ENCODE results near the gene PLCL2.

The PLCL2 gene

DNA sequence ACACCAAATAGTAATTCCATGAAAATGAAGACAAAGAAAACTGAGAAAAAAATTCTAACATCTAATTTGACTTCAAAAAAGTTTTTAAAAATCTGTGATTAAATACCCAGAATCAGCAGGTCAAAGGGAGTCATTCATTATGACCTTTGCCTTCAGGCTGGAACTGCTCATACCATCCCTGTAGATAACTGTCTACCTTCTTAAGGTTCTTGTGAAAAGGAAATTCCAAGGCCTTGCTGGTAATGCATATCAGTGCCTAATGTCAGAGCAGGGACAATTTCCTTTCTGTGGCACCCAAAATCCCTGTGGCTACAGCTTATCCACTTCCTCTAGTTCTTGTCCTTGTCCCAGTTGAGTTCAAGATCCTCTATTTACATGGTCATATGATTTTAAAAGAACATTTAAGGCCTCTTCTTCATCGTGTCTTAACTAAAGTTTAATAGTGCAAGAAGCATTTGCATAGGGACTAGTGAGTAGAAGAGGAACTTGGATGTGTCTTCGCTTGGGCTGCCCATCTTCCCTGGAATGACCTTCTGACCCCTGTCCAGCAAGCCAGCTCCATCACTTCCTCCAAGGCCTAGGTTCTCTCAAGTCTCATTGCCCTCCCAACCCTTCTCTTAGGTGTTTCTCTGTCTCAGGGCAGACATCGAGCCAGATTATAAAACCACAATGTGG is 8.7 kb upstream of the PLCL2 start:
- TF ChIP-seq, protein P1, sequence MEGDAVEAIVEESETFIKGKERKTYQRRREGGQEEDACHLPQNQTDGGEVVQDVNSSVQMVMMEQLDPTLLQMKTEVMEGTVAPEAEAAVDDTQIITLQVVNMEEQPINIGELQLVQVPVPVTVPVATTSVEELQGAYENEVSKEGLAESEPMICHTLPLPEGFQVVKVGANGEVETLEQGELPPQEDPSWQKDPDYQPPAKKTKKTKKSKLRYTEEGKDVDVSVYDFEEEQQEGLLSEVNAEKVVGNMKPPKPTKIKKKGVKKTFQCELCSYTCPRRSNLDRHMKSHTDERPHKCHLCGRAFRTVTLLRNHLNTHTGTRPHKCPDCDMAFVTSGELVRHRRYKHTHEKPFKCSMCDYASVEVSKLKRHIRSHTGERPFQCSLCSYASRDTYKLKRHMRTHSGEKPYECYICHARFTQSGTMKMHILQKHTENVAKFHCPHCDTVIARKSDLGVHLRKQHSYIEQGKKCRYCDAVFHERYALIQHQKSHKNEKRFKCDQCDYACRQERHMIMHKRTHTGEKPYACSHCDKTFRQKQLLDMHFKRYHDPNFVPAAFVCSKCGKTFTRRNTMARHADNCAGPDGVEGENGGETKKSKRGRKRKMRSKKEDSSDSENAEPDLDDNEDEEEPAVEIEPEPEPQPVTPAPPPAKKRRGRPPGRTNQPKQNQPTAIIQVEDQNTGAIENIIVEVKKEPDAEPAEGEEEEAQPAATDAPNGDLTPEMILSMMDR (IDR thresholded peaks at IDR 0.05), result no peak
- Histone ChIP-seq H3K27ac (no peak overlapping the region), H3K4me3 (no peak overlapping the region)
- DNase-seq (ENCODE audit: low spot score), result no peak

DNA sequence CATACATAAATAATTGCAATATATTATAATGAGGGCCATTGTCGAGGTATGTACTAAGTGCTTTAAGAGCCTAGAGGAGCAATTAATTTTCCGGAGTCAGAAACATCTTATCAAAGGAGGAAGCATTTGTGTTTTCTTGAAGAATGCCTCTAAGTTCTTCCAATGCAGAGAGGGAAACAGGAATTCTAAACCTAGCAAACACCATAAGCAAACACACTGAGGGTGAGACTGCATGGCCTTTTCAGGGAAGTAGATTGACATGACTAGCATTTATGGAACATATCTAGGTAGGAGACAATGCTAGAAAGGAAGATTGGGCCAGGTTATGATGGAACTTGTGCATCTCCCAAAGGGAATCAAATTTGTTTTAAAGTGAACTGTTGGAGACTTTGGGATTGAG is 7.2 kb upstream of the PLCL2 start:
- no peak overlapping the region for H3K4me3 ChIP-seq
- no peak overlapping the region for H3K27ac ChIP-seq
- TF ChIP-seq, protein P1 (IDR thresholded peaks at IDR 0.05), result no peak
- no peak for DNase-seq (ENCODE audit: low spot score)

DNA sequence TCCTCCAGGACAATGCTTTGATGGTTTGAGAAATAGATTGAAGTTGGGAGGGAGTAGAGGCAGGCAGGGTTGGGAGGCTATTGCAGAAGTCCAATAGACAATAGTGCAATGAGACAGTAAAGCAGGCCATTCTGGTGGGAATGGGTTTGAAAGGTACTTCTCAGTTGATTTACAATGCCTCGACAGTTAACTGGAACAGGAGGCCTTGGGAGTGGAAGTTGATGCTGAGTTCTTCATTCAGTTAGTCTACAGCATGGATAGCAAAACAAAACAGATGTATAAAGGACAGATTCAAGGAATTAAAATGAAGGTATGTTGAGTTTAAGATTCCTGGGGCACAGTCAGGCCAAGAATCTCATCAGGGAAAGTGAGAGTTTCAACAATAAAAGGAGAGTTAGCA is 6.8 kb upstream of the PLCL2 start:
- no peak overlapping the region for H3K4me3 ChIP-seq
- DNase-seq (ENCODE audit: low spot score), result no peak
- TF ChIP-seq, protein P1 (IDR thresholded peaks at IDR 0.05), result no peak
- H3K27ac ChIP-seq, result no peak overlapping the region

DNA sequence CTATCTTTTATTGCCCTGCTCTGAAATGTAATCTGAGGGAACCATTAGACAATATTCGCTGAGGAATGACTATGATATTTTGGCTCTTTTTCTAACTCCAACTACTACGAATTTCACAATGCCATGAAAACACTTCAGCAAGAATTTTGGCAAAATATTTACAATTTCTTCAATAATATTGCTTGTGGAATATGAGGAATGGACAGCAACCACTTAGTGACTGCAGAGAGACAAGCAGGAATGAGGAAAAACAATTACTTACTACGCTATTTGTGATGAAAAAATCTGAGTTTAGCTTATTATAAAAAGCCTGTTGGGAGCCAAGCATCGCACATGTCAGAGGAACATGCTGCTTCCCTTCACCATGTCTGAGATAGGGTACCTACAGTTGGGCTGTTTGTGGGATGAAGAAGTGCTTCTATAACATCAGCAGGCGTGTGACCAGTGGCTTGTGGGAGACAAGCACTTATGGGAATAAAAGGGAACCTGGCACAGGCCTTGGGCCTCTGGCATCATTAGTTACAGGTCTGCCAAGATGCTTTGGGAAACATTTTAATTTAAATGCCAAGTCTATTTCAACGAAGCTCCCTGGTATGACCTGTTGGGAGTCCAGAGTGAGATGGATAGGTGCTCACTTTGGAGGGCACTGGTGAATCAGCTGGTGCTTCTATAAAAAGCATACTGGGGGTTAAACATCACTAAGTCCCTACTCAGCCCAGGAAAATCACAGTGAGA is 2.7 kb upstream of the PLCL2 start:
- peak overlapping the region; percentile 47 to 64 for H3K27ac ChIP-seq
- TF ChIP-seq, protein P1 (IDR thresholded peaks at IDR 0.05), result no peak
- no peak for DNase-seq (ENCODE audit: low spot score)

DNA sequence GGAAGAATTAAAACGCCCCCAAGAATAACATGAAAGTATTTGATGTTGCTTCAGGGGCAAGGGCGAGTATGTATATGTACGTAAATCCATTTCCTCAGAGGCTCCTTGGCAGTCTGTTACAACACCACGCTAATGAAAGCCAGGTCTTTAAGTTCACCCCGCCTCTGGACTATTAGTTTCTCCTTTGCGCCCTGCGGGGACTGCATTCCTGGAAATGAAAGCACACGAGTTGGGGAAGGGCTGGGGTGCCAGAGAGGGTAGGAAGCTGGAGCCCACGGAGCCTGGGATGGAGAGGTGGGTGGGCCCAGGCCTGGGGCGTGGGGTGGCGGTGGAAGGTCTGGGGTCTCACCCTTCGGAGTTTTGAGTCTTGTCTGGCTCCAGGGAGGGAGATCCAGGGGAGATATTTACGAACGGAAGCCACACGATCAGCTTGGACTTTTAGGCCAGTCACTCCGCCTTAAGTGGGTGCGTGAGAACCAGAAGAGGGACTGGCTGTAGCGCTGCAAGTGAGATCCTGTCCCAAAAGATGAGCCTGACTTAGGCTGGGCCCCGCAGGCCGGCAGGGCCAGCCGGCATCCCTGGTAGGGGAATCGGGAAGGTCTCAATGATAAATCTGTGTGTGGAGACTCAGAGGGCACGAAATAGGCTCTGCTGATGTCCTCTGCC is 1.6 kb upstream of the PLCL2 start:
- peak overlapping the region; percentile 93 for H3K4me3 ChIP-seq
- TF ChIP-seq, protein P1 (IDR thresholded peaks at IDR 0.05), result no peak
- DNase-seq (ENCODE audit: low spot score), result no peak
- peak overlapping the region; percentile 72 to 88 for H3K27ac ChIP-seq

More for the DNA sequence above, 2.7 kb upstream of the PLCL2 start:
- H3K4me3 ChIP-seq, result no peak overlapping the region

DNA sequence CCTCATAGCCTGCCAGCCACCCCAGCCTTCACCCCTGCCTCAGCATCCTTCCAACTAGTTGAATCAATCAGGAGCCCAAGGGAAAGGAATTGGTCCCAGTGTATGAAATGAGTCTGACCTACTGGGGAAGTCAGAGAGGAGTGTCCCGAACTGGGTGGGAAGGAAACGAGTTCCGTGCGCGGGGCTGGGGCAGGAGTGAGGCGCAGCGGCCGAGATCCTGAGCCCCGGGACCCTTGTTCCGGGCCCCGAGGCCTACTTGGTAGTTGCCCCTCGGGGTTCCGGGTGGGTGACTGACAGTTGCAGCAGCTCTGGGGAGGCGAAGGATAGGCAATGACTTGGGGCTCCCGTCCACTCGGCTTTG is 1.1 kb upstream of the PLCL2 start:
- DNase-seq (ENCODE audit: low spot score), result no peak
- Histone ChIP-seq H3K4me3 (peak overlapping the region; percentile 93), H3K27ac (peak overlapping the region; percentile 72 to 88)
- TF ChIP-seq, protein P1 (IDR thresholded peaks at IDR 0.05), result no peak
